Caco-2 (cell line): ENCODE data around the gene SLC22A12. TPM values are rescaled to one million over a fixed set of nuclear protein-coding genes. Genes with fewer than 3 reads are reported as not detected.

Experiments
- BruUV-seq: library from RNA; stranded (reverse); fragments of 400-500 nt; replicated peaks from 2 replicates; lab custom pipeline; 2021; lab: Mats Ljungman, UMichigan
- CTCF ChIA-PET: fragments of 300-600 bp; sonication (Branson Sonifier 250); formaldehyde crosslinking; loops from one replicate; lab custom pipeline; 2022; ENCODE audit warnings: antibody characterized with exemption; lab: Charles Lee
- POLR2A ChIA-PET: fragments of 300-600 bp; sonication (Branson Sonifier 250); formaldehyde crosslinking; loops from one replicate; lab custom pipeline; 2022; ENCODE audit warnings: antibody characterized with exemption; lab: Charles Lee
- DNase-seq, 2 experiments: peaks; one replicate each; pipeline versions ENCODE4 v3.0.0 to v3.0.0-alpha.2; 2020 to 2022
- H3K27me3 ChIP-seq: replicated peaks from 2 replicates; pipeline ENCODE4 v1.6.0; 2011; ENCODE audit warnings: low read length; ENCODE audit not compliant: control insufficient read depth, insufficient read depth
- H3K36me3 ChIP-seq: 2 replicates; pipeline ENCODE4 v1.5.1; 2011; ENCODE audit warnings: low read length; ENCODE audit not compliant: control insufficient read depth, insufficient read depth
- H3K4me1 ChIP-seq: fragments of 250-450 bp; sonication (Bioruptor Pico); 2 replicates; pipeline ENCODE4 v1.5.1; 2020; ENCODE audit warnings: mild to moderate bottlenecking
- H3K4me3 ChIP-seq: 2 replicates; pipeline ENCODE4 v1.5.1; 2011; ENCODE audit warnings: low read depth, mild to moderate bottlenecking, control low read depth, low read length
- H3K9me3 ChIP-seq: fragments of 250-450 bp; sonication (Bioruptor Pico); 2 replicates; pipeline ENCODE4 v1.5.1; 2020; ENCODE audit warnings: mild to moderate bottlenecking, moderate library complexity
- H3K27ac Mint-ChIP-seq: one replicate; pipeline ENCODE4 v1.8.0; 2022; ENCODE audit warnings: mixed read lengths; ENCODE audit not compliant: unreplicated experiment
- H3K27me3 Mint-ChIP-seq: one replicate; pipeline ENCODE4 v1.8.0; 2022; ENCODE audit warnings: mixed read lengths; ENCODE audit not compliant: insufficient read depth, unreplicated experiment
- H3K36me3 Mint-ChIP-seq: one replicate; pipeline ENCODE4 v1.8.0; 2022; ENCODE audit warnings: mild to moderate bottlenecking, mixed read lengths; ENCODE audit not compliant: insufficient read depth, unreplicated experiment
- H3K4me1 Mint-ChIP-seq: one replicate; pipeline ENCODE4 v1.8.0; 2022; ENCODE audit warnings: low read depth, mixed read lengths; ENCODE audit not compliant: unreplicated experiment
- H3K4me3 Mint-ChIP-seq: one replicate; pipeline ENCODE4 v1.8.0; 2022; ENCODE audit warnings: mild to moderate bottlenecking, moderate library complexity, mixed read lengths; ENCODE audit not compliant: unreplicated experiment
- H3K9me3 Mint-ChIP-seq: one replicate; pipeline ENCODE4 v1.8.0; 2022; ENCODE audit warnings: mixed read lengths; ENCODE audit not compliant: unreplicated experiment
- CTCF ChIP-seq, 2 experiments: fragments of 200-600 bp in 1 of 2; IDR thresholded peaks; 1 replicate in 1 of 2; 2 replicates in 1 of 2; pipeline versions ENCODE4 v1.5.1 to v1.8.0; 2011 to 2022; ENCODE audit warnings: antibody characterized with exemption in 1 of 2, control low read depth in 1 of 2, inconsistent platforms in 1 of 2, low read depth in 1 of 2, low read length in 1 of 2, mild to moderate bottlenecking in 1 of 2, moderate library complexity in 1 of 2; ENCODE audit not compliant: insufficient read depth in 1 of 2, severe bottlenecking in 1 of 2, unreplicated experiment in 1 of 2
- intact Hi-C: fragments of 100-400 bp; cut with micrococcal nuclease; formaldehyde crosslinking; loops from one replicate; pipeline ENCODE4 v1.10.0; 2022; ENCODE audit not compliant: unreplicated experiment
- total RNA-seq: library from RNA; stranded (reverse); gene quantifications from 2 replicates; pipeline ENCODE4 v1.2.3, GENCODE V29; 2022

SLC22A12 gene
- total RNA-seq, 1 experiment from 2014 or later = not detected

GRCh38 chr11:64588701-64589100 is 2.3 kb upstream of the SLC22A12 start:
- ChIA-PET POLR2A (no interaction called here), CTCF (no interaction called here)
- H3K4me1 Mint-ChIP-seq = no peaks in the 10 kb centered on the region
- Histone ChIP-seq H3K9me3 (0 out of 2 replicates have a peak, but pooled peaks cover 4% of the 10 kb centered on the region), H3K4me3 (no peak overlapping the region), H3K36me3 (no peaks in the 10 kb centered on the region), H3K27me3 (no peaks in the 10 kb centered on the region), H3K4me1 (peaks cover 5% of the 10 kb centered on the region)
- H3K9me3 Mint-ChIP-seq = peaks cover 25% of the 10 kb centered on the region
- intact Hi-C loops = no loop called here
- no peak overlapping the region for H3K27ac Mint-ChIP-seq
- H3K4me3 Mint-ChIP-seq = no peak overlapping the region
- no peaks in the 10 kb centered on the region for H3K27me3 Mint-ChIP-seq
- BruUV-seq = no TSS peak
- TF ChIP-seq CTCF (IDR thresholded peaks at IDR 0.05; ENCODE audit: insufficient read depth in 1 of 2, low read depth in 1 of 2, low read length in 1 of 2, severe bottlenecking in 1 of 2, unreplicated experiment in 1 of 2) = no peak
- no peaks in the 10 kb centered on the region for H3K36me3 Mint-ChIP-seq
- DNase-seq = no peak

GRCh38 chr11:64591257-64592233 is 525 bp downstream of the SLC22A12 start:
- Mint-ChIP-seq H3K9me3 (peaks cover 25% of the 10 kb centered on the region), H3K4me1 (no peaks in the 10 kb centered on the region), H3K36me3 (no peaks in the 10 kb centered on the region), H3K4me3 (no peak overlapping the region), H3K27ac (no peak overlapping the region), H3K27me3 (no peaks in the 10 kb centered on the region)
- Histone ChIP-seq H3K27me3 (no peaks in the 10 kb centered on the region), H3K9me3 (0 out of 2 replicates have a peak, but pooled peaks cover 4% of the 10 kb centered on the region), H3K36me3 (no peaks in the 10 kb centered on the region), H3K4me1 (peaks cover 5% of the 10 kb centered on the region), H3K4me3 (no peak overlapping the region)
- intact Hi-C loops = no loop called here
- no TSS peak for BruUV-seq
- ChIA-PET CTCF (no interaction called here), POLR2A (no interaction called here)
- no peak for DNase-seq
- no peak for TF ChIP-seq CTCF (IDR thresholded peaks at IDR 0.05; ENCODE audit: insufficient read depth in 1 of 2, low read depth in 1 of 2, low read length in 1 of 2, severe bottlenecking in 1 of 2, unreplicated experiment in 1 of 2)

- H3K4me1 ChIP-seq = peaks cover 5% of the 10 kb centered on the region
- CTCF ChIA-PET = no interaction called here
- Mint-ChIP-seq H3K36me3 (no peaks in the 10 kb centered on the region), H3K4me3 (no peak overlapping the region), H3K4me1 (no peaks in the 10 kb centered on the region), H3K27me3 (no peaks in the 10 kb centered on the region), H3K27ac (no peak overlapping the region), H3K9me3 (peaks cover 25% of the 10 kb centered on the region)
- intact Hi-C loops = no loop called here
- DNase-seq = no peak
- TF ChIP-seq CTCF (IDR thresholded peaks at IDR 0.05; ENCODE audit: insufficient read depth in 1 of 2, low read depth in 1 of 2, low read length in 1 of 2, severe bottlenecking in 1 of 2, unreplicated experiment in 1 of 2) = no peak
- POLR2A ChIA-PET = no interaction called here
- no peaks in the 10 kb centered on the region for H3K36me3 ChIP-seq
- no peak overlapping the region for H3K4me3 ChIP-seq
- H3K27me3 ChIP-seq = no peaks in the 10 kb centered on the region
- H3K9me3 ChIP-seq = 0 out of 2 replicates have a peak, but pooled peaks cover 4% of the 10 kb centered on the region
- BruUV-seq = no TSS peak
Measured at GRCh38 chr11:64592234-64592615, 1.2 kb downstream of the SLC22A12 start.
